Epithelial cell of esophagus (primary cell): ENCODE results near the gene IL12RB1.

ENCODE experiments used
- DNase-seq: peaks from one replicate; pipeline ENCODE4 v3.0.0; 2010; ENCODE audit warnings: low read depth
- H3K4me3 ChIP-seq: 2 replicates; pipeline ENCODE4 v1.5.1; 2011; ENCODE audit warnings: mild to moderate bottlenecking, low read length, control low read depth
- TF ChIP-seq, protein P1 (sequence below): IDR thresholded peaks from 2 replicates; pipeline ENCODE4 v1.5.1; 2011; ENCODE audit warnings: low read depth, mild to moderate bottlenecking, low read length, control low read depth, inconsistent platforms; ENCODE audit not compliant: insufficient read depth; ENCODE audit errors: missing control alignments

The IL12RB1 gene

DNA sequence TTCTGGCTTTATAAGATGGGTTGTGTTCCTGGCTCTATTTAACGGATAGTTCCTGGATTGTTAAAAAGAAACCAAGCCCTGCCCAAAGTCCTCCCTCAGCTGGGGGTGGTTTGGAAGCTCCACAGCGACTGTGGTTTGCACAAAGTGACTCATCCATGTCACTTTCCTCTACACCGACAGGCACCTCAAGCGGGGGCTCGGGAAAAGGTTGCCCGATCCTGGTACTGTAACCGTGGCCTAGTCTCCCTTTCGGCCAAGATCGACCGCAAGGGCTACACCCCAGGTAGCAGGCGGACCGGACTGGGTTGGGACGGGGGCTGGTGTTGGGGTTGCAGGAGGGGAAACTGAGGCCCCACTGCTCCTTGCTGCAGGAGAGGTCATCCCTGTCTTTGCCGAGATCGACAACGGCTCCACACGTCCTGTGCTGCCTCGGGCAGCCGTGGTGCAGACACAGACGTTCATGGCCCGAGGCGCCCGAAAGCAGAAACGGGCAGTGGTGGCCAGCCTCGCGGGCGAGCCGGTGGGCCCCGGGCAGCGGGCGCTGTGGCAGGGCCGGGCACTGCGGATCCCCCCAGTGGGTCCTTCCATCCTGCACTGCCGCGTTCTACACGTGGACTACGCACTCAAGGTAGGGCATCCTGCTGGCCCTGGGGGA, 77.2 kb downstream of the IL12RB1 start:
- DNase-seq = no peak
- TF ChIP-seq, protein P1, sequence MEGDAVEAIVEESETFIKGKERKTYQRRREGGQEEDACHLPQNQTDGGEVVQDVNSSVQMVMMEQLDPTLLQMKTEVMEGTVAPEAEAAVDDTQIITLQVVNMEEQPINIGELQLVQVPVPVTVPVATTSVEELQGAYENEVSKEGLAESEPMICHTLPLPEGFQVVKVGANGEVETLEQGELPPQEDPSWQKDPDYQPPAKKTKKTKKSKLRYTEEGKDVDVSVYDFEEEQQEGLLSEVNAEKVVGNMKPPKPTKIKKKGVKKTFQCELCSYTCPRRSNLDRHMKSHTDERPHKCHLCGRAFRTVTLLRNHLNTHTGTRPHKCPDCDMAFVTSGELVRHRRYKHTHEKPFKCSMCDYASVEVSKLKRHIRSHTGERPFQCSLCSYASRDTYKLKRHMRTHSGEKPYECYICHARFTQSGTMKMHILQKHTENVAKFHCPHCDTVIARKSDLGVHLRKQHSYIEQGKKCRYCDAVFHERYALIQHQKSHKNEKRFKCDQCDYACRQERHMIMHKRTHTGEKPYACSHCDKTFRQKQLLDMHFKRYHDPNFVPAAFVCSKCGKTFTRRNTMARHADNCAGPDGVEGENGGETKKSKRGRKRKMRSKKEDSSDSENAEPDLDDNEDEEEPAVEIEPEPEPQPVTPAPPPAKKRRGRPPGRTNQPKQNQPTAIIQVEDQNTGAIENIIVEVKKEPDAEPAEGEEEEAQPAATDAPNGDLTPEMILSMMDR = no peak
- H3K4me3 ChIP-seq = no peak overlapping the region
